ENCODE data around the gene HMCN1. TPM values are rescaled to one million over a fixed set of nuclear protein-coding genes. Genes with fewer than 3 reads are reported as not detected.

Gene HMCN1
- polyA plus RNA-seq, 1 of the 3 experiments (the other 2 are of a cell fraction), result 59.5 TPM

GRCh38 chr1:185926588-185926987 is 192.4 kb downstream of the HMCN1 start:
- Histone ChIP-seq H3K9me3 (no peaks in the 10 kb centered on the region), H3K36me3 (replicated peaks in 1 of 2; ENCODE audit: control insufficient read depth in 1 of 2, insufficient read depth in 2 of 2, low read length in 1 of 2) (peaks cover 0 to 19% of the 10 kb centered on the region in 2 experiments), H3K4me1 (ENCODE audit: control insufficient read depth in 1 of 2, insufficient read depth in 2 of 2, low read depth in 1 of 2, low read length in 1 of 2) (no peaks in the 10 kb centered on the region; a peak in 1 of 4 replicates), H3K9me2 (no peaks in the 10 kb centered on the region), H2AFZ (ENCODE audit: low read depth) (no peak overlapping the region), H3K9ac (no peak overlapping the region), H3K4me2 (no peak overlapping the region), H3K27ac (ENCODE audit: low read depth in 2 of 2, low read length in 1 of 2) (no peak overlapping the region), H3F3A (replicated peaks; ENCODE audit: insufficient read depth) (no peaks in the 10 kb centered on the region), H3K27me3 (ENCODE audit: insufficient read depth) (no peaks in the 10 kb centered on the region), H4K20me1 (ENCODE audit: insufficient read depth) (no peaks in the 10 kb centered on the region), H3K79me2 (ENCODE audit: insufficient read depth) (no peaks in the 10 kb centered on the region), H3K4me3 (ENCODE audit: low read depth in 2 of 2, low read length in 1 of 2) (no peak overlapping the region)
- no peak for DNase-seq
- POLR2A ChIA-PET, result no interaction called here
- CTCF ChIA-PET, result no interaction called here
- WGBS (ENCODE audit: low lambda C conversion rate), result 23% methylated on average over 3 of the region's 3 CpGs
- no peak for TF ChIP-seq RXRA (IDR thresholded peaks at IDR 0.05; ENCODE audit: borderline replicate concordance, low read depth)
- TF ChIP-seq USF2 (IDR thresholded peaks at IDR 0.05; ENCODE audit: borderline replicate concordance, low read depth, low read length), result no peak

- ChIA-PET CTCF (no interaction called here), POLR2A (no interaction called here)
- H3K36me3 ChIP-seq (replicated peaks in 1 of 2; ENCODE audit: control insufficient read depth in 1 of 2, insufficient read depth in 2 of 2, low read length in 1 of 2), result peaks cover 0 to 15% of the 10 kb centered on the region in 2 experiments
- 35% methylated on average over 1 of the region's 1 CpG for WGBS (ENCODE audit: low lambda C conversion rate)
- TF ChIP-seq, protein P1, sequence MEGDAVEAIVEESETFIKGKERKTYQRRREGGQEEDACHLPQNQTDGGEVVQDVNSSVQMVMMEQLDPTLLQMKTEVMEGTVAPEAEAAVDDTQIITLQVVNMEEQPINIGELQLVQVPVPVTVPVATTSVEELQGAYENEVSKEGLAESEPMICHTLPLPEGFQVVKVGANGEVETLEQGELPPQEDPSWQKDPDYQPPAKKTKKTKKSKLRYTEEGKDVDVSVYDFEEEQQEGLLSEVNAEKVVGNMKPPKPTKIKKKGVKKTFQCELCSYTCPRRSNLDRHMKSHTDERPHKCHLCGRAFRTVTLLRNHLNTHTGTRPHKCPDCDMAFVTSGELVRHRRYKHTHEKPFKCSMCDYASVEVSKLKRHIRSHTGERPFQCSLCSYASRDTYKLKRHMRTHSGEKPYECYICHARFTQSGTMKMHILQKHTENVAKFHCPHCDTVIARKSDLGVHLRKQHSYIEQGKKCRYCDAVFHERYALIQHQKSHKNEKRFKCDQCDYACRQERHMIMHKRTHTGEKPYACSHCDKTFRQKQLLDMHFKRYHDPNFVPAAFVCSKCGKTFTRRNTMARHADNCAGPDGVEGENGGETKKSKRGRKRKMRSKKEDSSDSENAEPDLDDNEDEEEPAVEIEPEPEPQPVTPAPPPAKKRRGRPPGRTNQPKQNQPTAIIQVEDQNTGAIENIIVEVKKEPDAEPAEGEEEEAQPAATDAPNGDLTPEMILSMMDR (IDR thresholded peaks at IDR 0.05), result no peak
- TF ChIP-seq, protein P2, sequence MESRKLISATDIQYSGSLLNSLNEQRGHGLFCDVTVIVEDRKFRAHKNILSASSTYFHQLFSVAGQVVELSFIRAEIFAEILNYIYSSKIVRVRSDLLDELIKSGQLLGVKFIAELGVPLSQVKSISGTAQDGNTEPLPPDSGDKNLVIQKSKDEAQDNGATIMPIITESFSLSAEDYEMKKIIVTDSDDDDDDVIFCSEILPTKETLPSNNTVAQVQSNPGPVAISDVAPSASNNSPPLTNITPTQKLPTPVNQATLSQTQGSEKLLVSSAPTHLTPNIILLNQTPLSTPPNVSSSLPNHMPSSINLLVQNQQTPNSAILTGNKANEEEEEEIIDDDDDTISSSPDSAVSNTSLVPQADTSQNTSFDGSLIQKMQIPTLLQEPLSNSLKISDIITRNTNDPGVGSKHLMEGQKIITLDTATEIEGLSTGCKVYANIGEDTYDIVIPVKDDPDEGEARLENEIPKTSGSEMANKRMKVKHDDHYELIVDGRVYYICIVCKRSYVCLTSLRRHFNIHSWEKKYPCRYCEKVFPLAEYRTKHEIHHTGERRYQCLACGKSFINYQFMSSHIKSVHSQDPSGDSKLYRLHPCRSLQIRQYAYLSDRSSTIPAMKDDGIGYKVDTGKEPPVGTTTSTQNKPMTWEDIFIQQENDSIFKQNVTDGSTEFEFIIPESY (IDR thresholded peaks at IDR 0.05; ENCODE audit: borderline replicate concordance, low read depth), result no peak
- no peak for TF ChIP-seq IRF3 (IDR thresholded peaks at IDR 0.05; ENCODE audit: low read depth, low read length)
- H2AFZ ChIP-seq (ENCODE audit: low read depth), result no peak overlapping the region
- no peaks in the 10 kb centered on the region for H4K20me1 ChIP-seq (ENCODE audit: insufficient read depth)
- H3K27me3 ChIP-seq (ENCODE audit: insufficient read depth), result no peaks in the 10 kb centered on the region
- DNase-seq, result no peak
- no peaks in the 10 kb centered on the region for H3F3A ChIP-seq (replicated peaks; ENCODE audit: insufficient read depth)
- no peaks in the 10 kb centered on the region for H3K9me3 ChIP-seq
- no peak overlapping the region for H3K4me2 ChIP-seq
- H3K79me2 ChIP-seq (ENCODE audit: insufficient read depth), result no peaks in the 10 kb centered on the region
- no peak overlapping the region for H3K9ac ChIP-seq
- H3K9me2 ChIP-seq, result no peaks in the 10 kb centered on the region
- peaks cover 0 to 8% of the 10 kb centered on the region in 2 experiments; a peak in 2 of 4 replicates for H3K4me1 ChIP-seq (ENCODE audit: control insufficient read depth in 1 of 2, insufficient read depth in 2 of 2, low read depth in 1 of 2, low read length in 1 of 2)
- H3K27ac ChIP-seq (ENCODE audit: low read depth in 2 of 2, low read length in 1 of 2), result peak overlapping the region; percentile 22 to 38; a peak in 2 of 4 replicates
- no peak overlapping the region for H3K4me3 ChIP-seq (ENCODE audit: low read depth in 2 of 2, low read length in 1 of 2)
Observed at GRCh38 chr1:185929776-185930175, 195.6 kb downstream of the HMCN1 start.
